GM18517 (cell line): ENCODE results near the gene NCAN.

Experiments
- ATAC-seq: cut with Tn5 transposase; IDR thresholded peaks from one replicate; pipeline ENCODE4 v1.9.1; 2021; ENCODE audit warnings: mild to moderate bottlenecking, moderate library complexity; ENCODE audit not compliant: unreplicated experiment

The NCAN gene

DNA sequence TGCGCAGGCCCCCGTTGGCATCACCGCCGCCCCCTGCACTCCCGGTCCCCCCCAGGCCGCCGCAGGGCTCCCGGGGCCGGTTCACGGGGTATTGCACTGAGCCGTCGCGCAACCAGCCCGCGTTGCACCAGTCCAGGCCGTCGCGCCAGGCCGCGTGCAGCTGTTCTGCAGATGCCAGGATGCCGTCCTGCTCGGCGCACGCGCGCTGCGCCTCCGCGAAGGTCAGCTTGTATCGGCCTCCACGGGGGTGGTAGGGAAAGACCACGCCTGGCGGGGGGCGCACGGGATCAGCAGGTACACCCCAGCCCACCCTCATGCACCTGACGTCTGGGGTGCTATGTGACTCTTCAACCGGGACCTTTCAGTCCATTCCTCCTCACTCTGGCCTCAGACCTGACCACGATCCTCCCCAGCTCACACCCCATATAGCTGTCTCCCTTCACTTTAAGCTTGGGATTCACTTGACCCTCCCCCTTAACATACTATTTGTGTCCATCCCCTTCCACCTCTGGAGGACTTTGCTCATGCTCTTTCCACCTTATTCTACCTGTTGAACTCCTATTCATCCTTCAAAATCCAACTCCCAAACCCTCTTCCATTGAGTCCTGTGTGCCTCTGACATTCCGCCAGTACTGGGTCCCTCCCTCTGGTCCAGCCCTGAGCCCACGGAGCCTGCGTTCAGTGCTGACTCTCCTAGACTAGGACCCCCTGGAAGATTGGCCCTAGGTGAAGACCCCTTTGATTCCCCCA is 47.0 kb downstream of the NCAN start:
- ATAC-seq = no peak

DNA sequence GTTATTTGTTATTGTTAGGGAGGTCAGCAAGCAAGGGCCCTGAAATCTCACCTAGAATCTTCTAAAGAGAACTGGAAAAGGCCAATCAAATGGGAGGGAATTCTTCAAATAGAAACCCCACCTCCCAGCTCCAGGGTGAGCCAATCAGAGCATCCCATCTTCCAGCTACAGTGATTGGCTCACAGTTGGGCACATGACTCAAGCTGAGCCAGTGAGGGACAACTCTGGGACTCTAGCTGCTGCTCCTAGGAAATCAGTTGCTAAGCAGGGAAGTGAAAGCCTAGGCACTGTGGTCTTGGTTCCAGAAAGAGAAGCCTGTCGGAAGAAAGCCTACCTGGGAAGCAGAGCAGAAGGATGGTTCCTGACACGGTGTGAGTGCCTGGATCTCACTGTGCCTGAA is 48.0 kb downstream of the NCAN start:
- no peak for ATAC-seq

DNA sequence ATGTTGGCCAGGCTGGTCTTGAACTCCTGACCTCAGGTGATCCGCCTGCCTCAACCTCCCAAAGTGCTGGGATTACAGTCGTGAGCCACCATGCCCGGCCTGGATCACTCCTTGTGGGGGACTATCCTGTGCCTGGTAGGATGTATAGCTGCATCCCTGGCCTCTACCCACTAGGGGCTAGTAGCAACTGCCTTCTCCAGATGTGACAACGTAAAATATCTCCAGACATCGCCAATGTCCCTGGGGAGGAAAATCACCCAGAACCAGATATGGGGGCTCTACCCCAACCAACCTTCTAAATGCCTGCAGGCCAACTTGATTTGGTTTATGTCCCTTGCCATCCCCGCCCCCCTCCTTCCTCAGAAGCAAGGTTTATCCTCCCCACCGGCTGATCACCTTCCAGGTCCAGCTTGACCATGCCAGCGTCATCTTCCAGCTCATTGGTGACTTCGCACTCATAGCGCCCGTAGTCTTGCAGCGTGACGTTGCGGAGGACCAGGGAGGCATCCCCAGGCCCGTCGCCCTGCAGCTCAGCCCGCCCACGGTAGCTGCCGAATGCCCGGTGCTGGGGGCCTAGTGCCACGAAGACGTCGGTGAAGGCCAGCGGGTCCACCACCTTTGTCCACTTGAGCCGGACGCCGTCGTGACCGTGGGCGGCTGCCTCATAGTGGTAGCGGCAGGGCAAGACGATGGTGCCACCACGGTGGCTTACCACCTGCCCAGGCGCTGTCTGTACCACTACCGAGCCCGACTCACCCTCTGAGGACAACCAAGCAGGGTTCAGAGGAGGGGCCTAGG is 48.9 kb downstream of the NCAN start:
- ATAC-seq = no peak

DNA sequence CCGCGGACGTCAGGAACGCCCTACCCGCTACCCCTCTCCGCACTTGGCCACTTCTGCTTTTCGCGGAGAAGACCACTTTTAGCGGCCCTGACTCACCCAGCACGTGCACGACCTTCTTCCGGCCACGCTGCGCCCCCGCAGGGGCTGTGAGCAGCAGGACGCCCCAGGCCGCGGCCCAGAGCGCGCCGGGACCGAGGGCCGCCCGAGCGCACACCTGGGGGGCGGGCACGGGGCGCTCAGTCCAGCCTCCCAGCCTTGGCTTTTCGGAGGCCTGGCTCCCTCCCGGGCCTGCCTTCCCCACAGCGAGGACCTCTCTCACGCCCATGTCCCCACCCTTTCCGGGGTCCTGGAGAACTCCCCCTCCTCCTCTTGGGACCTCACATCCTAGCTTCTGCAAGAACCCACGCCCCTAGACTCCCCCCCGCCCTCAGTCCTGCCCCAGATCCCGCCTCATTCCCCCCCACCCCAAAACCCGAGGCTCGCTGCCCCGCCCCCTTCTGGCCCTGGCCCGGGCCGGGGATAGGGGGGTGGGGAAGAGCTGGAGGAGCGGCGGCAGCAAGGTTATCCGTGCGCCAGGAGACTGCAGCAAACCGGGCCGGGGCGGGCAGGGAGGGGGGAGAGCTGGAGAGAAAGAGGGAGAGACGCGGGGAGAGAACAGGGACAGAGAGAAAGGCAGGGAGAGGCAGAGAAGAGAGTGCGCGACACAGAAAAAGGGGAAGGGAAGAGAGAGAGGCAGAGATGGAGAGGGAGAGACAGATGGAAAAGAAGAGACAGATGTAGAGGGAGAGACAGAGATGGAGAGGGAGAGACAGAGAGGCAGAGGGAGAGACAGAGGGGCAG is 49.8 kb downstream of the NCAN start:
- ATAC-seq = no peak

DNA sequence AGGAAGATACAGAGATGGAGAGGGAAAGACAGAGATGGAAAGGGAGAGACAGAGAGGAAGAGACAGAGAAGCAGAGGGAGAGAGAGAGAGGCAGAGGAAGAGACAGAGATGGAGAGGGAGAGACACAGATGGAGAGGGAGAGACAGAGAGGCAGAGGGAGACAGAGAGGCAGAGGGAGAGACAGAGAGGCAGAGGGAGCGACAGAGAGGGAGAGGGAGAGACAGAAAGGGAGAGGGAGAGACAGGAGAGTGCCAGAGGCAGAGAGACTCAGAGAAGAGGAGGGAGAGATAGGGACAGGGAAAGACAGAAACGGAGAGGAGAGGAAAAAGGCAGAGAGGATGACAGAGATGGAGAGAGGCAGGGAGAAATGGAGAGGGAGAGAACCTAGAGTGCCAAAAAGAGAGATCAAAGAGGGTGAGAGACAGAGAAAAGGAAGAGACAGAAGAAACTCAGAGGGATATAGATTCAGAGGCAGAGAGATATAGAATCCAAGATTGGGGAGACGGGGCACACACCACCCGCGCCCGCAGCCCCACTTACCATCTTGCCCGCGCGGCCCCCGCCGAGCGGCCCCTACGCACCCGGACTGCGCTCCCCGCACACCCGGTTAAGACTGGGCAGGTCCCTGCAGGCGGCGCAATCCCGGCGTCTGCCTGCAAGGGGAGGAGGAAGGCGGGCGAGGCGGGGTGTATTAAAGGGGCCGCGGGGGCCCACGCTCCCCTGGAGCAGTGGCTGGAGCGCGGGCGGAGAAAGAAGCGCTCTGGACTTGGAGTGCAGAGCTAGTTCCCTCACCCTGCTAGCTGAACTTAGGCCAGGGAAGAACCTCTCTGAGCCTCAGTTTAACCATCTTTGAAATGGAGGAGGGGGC is 50.7 kb downstream of the NCAN start:
- ATAC-seq = no peak

DNA sequence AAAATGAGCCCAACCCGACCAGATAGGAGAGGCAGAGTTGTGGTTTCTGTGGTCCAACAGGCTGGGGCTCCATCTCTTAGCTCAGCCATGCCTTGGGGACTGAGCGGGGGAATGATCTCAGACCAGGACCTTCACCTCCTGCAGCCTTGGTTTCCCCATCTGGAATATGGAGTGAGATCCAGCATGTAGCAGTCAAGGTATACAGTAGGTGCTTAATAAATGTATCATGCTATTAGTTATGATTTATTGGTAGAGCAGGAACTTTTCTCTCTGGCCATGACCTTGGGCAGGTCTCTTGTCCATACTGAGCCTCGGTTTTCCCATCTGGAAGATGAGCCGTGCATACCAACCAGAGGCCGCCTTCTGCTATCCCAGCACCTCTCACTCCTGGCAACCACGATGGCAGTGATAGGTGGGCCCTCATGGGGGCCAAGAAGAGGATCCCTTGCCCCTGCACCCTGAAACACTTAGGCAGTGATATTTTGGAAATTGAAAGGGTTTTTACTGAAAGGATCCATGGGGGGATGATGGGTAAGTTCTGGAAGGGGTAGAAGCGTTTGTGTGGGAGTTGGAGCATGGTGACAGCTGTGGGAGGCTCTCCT is 52.2 kb downstream of the NCAN start:
- ATAC-seq = no peak

DNA sequence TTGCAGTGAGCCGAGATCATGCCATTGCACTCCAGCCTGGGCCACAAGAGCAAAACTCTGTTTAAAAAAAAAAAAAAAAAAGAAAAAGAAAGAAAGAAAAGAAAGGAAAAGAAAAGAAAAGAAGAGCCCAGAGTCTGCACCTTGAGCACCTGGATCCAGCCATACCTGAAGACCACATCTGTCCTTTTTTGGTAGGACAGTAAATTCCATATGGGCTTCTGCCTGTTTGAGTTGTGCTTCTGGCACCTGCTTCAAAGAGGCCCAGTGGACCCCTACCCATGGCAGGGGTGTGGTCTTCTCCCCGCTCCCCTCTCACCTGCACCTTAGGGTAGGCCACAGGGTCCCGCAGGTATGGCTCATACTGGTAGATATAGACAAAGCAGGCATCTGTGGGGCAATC is 55.5 kb downstream of the NCAN start:
- ATAC-seq = no peak

DNA sequence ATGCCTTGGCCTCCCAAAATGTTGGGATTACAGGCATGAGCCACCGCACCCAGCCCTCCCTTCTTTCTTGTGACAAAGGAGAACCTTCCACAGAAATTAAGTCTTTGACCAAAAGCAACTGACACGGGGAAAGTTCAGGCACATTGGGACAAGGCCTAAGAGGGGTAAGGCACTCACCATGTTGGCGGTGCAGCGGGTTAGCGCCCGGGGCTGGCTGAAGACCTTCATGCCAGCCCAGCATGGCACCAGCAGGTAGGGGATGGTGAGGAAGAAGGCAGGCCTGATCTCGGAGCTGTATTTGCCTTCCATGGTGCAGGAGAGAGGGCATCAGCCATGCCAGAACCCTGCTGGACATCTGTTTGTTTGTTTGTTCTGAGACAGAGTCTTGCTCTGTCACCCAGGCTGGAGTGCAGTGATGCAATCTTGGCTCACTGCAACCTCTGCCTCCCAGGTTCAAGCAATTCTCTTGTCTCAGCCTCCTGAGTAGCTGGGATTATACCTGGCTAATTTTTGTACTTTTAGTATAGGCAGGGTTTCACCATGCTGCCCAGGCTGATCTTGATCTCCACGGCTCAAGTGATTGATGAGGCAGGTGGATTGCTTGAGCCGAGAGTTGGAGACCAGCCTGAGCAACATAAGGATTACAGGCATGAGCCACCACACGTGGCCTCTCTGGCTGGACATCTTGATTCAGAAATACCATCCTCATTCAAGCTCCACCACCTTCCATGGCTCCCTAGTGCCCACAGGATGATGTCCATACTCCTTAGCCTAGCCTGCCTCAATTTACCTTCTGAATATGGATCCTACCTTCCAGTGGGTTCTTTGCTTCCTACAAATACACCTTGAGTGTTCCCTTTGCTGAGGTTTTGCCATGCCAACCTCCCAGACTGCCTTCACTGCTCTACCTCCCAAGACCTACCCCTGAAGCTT is 57.0 kb downstream of the NCAN start:
- ATAC-seq = no peak

DNA sequence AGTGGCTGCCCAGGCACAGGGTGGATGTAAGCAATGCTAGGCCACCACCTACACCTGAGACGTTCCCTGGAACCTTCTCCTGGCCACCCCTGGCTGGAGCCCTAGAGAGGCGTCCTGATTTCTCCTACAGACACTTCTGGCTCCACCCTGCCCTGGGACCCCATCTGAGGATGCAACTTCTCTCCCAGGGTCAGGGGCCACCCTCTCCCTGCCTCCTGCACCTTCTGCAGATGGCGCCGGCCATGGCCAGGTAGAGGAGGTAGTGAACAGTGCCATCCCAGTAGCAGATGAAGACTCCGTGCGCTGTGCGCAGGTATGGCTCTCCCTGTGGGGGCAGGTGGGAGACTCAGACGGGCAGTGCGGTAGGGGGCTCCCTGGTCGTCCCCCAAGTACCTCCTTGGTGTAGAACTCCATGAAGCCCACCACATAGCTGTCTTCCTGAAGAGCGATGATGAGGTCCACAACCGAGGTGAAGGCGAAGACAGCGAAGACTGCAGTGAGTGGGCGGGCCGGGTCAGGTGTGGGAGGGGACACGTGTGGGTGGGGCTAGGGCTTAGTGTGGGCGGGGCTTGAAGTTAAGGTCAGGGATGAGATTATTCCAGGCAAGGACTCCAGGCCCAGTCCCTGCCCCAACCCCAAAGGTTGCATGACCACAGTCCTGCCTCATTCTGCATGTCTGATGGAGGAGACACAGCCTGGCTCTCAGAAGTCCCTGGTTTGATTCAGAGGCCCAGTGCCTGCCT is 58.4 kb downstream of the NCAN start:
- no peak for ATAC-seq

DNA sequence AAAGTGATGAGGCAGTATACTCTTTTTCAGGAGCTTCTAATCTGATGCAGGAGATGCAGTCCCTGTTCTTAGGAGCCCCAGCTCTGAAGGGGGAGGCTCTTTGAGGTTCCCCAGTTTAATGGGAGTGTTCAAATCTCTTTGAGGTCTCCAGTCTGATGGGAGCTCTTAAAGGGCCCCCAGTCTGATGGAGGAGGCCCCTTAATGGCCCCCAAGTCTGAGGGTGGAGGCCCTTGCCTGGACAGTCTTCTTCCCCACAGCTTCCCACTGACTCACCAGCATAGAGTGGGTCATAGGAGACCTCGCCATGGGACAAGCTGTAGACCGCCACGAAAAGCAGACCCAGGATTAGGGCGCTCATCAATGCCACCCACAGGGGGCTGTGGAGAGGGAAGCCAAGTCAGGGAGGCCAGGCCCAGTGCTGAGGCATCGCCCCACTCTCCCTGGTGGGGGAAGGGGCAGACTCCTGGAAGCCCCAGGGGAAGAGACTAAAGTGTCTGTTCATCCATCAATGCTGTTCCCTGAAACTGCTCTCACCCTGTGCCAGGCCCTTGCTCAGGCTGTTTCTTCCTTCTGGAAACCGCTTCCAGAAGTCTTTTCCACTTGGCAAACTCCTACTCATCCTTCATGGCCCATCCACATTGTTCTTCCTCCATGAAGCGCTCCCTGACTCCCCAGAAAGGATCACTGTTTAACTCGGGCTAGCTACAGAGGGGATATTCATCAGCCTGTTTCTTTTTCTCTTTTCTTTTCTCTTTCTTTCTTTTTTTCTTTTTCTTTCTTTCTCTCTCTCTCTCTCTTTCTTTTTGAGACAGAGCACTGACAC is 59.2 kb downstream of the NCAN start:
- no peak for ATAC-seq

DNA sequence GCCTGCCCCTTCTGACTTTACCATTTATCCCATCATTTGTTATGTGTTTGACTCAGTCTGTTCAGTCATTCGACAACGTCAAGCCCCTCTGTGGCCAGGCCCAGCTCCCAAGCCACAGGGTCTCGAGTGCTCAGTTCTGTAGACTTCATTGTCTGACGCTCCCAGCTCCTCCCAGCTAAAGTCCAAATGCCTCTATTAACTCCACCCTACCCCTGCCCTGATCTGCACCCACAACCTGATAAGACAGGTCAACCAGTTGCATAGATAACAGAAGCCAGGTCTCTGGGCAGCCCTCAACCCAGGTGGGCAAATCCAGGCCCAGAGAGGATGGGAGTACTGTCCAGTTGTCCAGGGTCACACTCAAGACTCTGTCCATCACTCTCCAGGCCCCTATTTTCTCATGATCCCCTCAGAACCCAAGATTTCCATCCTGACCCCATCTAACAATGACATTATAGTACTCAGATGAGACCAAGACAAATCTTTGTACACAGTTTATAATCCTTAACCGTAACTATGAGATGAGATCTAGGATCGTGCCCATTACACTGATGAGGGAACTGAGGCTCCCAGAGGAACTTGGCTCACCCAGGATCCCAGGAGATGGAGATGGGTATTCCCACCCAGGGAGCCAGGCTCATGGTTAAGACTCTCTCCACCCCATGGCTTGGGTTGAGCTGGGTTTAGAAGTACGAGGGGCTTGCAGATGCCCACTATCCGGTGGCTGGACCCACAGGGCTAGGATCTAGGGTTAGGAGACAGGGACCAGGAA is 60.3 kb downstream of the NCAN start:
- ATAC-seq = no peak

DNA sequence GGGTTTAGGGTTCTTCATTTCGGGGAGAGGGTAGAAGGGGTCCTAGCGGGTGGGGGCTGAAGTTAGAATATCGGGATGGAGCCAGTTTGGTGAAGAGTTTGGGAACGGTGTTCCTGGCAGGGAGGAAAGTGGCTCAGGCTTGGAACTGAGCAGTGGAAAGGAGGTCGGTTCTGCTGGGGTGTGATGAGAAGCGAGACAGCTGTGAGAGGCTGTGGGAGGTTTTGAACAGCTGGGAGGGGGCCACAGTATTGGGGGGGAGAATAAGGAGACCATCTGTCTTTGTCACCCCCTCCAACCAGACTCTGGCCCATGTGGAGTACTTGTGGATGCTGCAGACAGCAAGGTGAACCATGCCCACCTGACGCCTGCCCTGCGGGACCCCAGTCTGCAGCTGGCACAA is 62.4 kb downstream of the NCAN start:
- no peak for ATAC-seq

DNA sequence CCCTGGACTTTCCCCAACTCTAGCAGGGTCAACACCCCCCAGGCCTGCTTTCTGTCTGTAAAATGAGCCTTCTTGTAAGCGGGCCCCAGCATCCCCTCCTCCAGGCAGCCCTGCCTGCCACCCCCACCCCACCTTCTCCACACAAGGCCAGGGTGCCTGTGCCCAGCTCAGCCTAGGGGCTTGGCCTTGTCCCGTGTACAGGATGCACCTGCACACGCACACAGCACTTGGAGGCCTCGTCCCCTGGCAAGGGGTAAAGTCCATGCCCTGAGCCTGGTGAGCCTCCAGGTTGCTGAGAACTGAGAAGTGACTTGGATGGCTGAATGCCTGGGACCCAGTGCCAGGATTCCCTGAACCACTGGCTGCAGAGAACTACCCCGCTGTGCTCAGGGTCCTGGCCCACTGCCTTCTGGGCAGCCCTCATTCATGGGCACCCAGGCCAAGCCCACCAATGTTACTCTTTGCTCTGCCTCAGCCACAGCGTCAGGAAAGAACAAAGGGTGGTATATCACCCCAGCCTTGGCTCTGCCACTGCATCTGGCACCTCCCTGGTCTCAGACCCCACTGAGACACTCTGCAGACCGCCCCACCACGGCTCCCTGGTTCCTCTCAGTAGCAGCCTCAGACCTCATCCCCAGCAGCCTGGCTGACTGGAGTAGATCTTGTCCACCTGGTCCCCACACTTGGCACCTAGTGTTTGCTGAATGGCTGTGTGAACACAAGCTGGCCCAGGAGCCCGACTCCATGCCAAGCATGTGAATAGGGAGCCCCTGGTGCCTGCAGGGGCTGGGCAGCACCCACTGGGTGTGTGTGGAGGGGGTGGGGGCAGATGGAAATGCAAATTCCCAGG is 63.2 kb downstream of the NCAN start:
- ATAC-seq = no peak

DNA sequence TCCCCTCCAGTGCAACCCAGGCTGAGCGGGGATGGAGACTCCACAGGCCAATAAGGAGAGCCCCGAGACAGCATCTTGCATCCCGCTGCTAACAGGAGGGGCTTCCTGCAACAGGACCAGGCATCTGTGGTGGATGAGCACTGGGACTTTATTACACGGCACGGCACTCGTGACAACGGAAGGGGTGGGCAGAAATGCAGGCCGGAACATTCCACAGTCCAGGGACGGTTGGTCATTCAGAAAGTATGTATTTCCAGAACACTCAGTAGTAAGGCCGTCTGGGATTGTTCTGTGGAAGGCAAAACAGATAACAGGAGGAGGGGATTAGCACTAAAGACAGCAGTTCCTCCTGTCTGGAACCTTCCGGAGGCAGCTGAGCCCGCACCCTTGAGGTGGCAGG is 64.6 kb downstream of the NCAN start:
- no peak for ATAC-seq

DNA sequence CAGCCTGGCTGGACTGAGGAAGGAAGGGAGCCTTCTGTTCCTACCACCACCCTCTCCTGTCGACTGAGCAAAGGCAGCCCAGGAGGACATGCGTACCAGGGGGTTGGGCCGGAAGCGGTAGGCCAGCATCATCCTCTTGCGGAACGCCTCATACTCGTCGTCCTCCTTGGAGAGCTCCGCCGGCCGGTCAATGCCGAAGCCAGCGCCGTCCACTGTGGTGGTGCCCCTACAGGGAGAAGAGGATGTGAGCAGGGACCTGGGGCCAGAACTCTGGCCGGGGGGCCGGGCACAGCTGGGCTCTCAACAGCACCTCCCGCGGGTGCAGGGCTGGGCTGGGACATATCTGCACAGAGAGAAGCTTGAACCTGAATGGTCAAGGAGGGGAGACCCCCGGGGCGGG is 65.1 kb downstream of the NCAN start:
- no peak for ATAC-seq

DNA sequence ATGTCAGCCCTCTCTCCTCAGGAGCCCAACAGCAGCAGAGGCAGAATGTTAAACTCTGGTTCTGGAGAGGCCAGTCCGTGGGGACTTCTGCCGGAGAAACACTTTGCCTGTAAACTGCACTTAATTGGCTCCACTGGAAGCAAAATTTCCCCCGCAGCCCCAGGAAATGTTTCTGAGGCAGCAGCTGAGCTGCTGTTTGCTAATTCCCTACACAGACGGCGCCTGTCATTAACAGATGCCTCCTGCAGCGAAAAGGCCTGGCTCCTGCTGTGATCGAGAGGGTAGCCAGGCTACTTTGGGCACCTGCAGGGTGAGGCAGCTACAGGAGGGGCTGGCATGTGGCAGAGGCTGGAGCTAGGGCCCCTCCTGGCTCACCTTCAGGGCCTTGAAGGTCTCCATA is 66.6 kb downstream of the NCAN start:
- no peak for ATAC-seq
